Choroid plexus epithelial cell (primary cell): ENCODE data around the gene FAM118B.

ENCODE experiments used
- DNase-seq: peaks from one replicate; pipeline ENCODE4 v3.0.0-alpha.2; 2010; ENCODE audit warnings: low read depth
- H3K4me3 ChIP-seq: 2 replicates; pipeline ENCODE4 v1.5.1; 2011; ENCODE audit warnings: low read depth, mild to moderate bottlenecking, control low read depth, low read length, moderate library complexity
- CTCF ChIP-seq: conservative IDR thresholded peaks from 2 replicates; pipeline ENCODE4 v1.5.1; 2011; ENCODE audit warnings: low read depth, mild to moderate bottlenecking, control low read depth, inconsistent platforms, low read length, moderate library complexity

Gene FAM118B

GRCh38 chr11:126207896-126208295 lies 3.7 kb upstream of the FAM118B start:
- no peak for DNase-seq
- H3K4me3 ChIP-seq, result no peak overlapping the region
- TF ChIP-seq CTCF, result no peak

- peak; percentile 19 for DNase-seq
- TF ChIP-seq CTCF, result no peak
- peak overlapping the region; percentile 75 for H3K4me3 ChIP-seq
These were observed 729 bp upstream of the FAM118B start for GRCh38 chr11:126210871-126211235.

- no peak for TF ChIP-seq CTCF
- DNase-seq, result peak; percentile 18
- peak overlapping the region; percentile 75 for H3K4me3 ChIP-seq
These were observed 593 bp downstream of the FAM118B start for GRCh38 chr11:126212089-126212660.

- H3K4me3 ChIP-seq, result no peak overlapping the region
- TF ChIP-seq CTCF, result no peak
- DNase-seq, result no peak
These were observed 2.9 kb downstream of the FAM118B start for GRCh38 chr11:126214441-126214840.

GRCh38 chr11:126214841-126215240 lies 3.3 kb downstream of the FAM118B start:
- H3K4me3 ChIP-seq, result no peak overlapping the region
- DNase-seq, result no peak
- no peak for TF ChIP-seq CTCF

- no peak for TF ChIP-seq CTCF
- H3K4me3 ChIP-seq, result no peak overlapping the region
- no peak for DNase-seq
These were observed 5.1 kb downstream of the FAM118B start for GRCh38 chr11:126216526-126217305.

GRCh38 chr11:126217491-126217890 lies 5.9 kb downstream of the FAM118B start:
- DNase-seq, result no peak
- no peak for TF ChIP-seq CTCF
- H3K4me3 ChIP-seq, result no peak overlapping the region
